GM21529 (cell line): ENCODE data around the gene BICDL1.
"Not testable (repeated sequence)": the region's sequence is repeated elsewhere in the genome, so short reads cannot be mapped to it uniquely, and the experiment has no call there.

ENCODE experiments used
- ATAC-seq: cut with Tn5 transposase; IDR thresholded peaks from one replicate; pipeline ENCODE4 v1.9.1; 2021; ENCODE audit not compliant: unreplicated experiment

Gene BICDL1

DNA sequence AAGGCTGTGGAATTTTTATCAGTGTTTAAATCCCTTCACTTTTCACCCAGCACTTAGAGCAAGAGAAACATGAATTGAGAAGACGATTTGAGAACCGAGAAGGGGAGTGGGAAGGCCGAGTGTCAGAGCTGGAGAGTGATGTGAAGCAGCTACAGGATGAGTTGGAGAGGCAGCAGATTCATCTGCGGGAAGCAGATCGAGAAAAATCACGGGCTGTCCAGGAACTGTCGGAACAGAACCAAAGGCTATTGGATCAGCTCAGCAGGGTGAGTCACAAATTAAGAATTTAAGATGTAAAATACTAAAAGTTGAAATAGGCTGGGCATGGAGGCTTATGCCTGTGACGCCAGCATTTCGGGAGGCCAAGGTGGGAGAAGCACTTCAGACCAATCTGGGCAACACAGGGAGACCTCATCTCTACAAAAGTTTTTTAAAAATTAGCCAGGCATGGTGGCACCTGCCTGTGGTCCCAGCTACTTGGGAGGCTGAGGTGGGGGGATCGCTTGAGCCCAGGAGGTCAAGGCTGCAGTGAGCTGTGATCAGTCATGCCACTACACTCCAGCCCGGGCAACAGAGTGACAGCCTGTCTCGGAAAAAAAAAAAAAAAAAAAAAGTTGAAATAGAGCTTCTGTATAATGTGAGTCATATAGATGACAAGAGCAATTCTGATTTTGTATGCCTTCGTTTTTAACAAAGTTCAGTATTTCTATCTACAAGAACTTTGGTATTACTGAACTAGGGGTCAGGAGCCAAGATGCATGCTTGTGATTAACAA, 9.6 kb downstream of the BICDL1 start:
- ATAC-seq, result no peak

- ATAC-seq, result no peak
Observed at GRCh38 chr12:120000556-120000955, 11.5 kb downstream of the BICDL1 start.

DNA sequence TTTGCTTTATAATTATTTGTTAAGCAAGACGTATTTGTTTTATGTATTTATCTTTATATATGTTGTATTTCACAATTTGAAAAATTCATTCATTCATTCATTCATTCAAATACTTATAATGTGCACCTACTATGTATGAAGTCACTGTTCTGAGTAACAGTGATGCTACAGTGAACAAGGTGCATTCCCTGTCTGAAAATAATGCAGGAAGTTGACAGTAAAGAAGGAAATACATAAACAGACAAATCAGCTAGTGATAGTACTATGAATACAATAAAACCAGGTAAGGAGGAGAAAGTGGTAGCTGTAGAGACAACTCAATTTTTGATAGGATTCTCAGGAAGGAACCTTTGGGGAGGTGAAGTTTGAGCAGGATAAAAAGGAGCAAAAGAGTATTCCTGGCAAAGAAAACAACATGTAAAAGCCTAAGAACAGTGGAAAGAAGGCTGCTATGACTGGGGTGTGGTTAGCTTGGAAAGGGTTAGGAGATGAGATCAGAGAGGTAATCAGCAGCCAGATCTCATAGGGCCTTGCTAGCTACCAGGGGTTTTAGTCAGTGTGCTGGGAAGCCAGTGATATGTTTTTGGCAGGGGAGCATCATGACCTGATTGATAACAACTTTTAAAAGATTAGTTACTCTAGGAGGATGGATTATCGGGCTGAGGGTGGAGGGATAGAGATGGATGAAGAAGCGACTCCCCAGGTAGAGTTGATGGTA, 17.4 kb downstream of the BICDL1 start:
- no peak for ATAC-seq

DNA sequence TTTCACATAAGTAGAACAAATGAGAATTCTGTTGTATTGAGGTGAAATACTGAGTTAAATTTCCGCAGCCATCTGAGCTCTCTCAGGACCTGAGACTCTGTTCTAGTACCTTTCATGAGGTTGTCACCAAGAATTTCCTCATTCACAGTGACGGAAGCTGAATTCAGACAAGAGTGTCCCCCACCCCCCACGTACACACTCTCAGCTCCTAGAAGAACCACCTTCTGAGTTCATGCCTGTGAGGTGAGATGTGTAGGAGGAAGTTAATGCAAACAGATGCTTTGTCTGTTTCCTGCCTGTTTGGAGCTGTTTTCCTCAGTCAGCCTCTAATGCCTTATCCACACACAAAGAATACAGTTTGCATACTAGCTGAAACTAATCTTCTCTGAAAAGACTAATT, 18.2 kb downstream of the BICDL1 start:
- no peak for ATAC-seq

GRCh38 chr12:120010661-120011230, 21.7 kb downstream of the BICDL1 start:
- ATAC-seq, result no peak

DNA sequence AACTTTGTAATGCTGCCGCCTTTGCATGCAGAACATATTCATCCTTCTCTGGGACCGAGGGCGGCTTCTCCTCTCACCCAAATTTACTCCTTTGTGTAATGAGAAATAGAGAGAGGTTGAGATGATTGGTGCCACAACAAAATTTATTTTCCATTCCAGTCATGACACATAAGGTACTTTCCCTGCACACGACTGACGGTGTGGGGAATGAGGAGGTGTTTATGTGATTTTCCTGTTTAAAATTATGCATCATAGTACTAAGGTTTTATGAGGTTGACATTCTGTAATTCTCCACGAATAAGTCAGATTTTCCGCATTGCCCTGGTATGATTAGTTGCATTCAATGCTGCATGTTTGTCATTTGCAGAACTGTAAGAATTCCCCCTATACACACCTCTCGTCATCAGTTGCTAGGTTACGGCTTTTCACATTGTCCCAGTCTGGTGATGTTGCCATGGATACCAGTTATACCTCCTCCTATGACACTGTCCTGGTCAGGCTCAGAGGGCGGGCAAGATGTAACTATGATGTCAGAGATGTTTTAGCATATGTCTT, 23.1 kb downstream of the BICDL1 start:
- peak; percentile 77 for ATAC-seq

DNA sequence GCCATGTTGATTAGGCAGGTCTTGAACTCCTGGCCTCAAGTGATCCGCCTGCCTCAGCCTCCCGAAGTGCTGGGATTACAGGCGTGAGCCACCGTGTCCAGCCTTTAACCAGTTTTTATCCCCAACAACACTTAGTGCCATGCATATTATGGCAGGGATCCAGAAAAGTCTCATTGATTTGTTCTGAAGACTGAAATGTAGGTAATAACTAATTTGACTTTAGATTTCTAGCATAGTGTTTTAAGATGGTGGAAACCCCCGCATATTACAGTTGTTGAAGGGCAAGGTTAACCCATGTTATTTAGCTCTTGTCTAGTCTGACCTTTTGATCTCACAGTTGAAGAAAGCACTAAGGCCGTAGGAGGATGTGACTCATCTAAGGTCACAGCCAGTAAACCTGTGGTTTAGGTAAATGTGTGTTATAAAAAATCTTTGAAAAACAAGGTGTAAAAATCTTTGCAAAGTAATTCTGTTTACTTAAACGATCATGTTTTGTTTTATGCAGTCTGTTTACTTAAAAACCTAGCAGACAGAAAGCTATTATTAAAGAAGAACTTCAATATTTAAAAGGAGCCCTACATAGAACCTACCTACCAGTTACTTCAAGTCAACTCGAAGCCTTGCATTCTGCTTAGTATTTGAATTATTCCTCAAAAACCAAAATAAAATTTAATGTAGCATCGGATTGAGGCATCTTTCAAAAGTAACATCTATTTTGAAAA, 24.8 kb downstream of the BICDL1 start:
- ATAC-seq, result peak; percentile 76

DNA sequence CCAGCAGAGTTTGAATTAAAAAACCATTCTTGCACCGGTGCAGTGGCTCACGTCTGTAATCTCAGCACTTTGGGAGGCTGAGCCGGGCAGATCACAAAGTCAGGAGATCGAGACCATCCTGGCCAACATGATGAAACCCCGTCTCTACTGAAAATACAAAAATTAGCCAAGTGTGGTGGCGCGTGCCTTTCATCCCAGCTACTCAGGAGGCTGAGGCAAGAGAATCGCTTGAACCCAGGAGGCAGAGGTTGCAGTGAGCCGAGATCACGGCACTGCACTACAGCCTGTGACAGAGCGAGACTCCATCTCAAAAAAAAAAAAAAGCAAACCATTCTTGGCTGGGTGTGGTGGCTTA, 25.3 kb downstream of the BICDL1 start:
- ATAC-seq, result not testable (repeated sequence)

DNA sequence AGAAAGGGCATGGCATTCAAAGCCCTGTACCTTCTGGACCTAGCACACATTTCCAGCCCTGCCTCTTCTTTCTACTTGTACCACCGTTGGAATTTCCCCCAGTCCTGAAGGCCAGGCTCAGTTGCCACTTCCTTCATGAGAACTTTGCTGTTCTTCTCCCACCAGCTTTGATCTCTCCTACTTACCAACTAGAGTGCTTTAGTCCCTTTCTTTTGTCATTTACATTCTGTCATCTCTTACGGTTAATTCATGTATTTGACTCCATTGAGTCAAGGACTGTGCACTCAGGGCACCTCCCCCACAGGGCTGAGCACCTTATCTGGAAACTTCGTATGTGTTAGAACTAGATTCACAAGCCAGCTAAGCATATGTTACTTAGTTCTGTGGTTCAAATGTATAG, 26.3 kb downstream of the BICDL1 start:
- ATAC-seq, result no peak

GRCh38 chr12:120016199-120016598, 27.2 kb downstream of the BICDL1 start:
- not testable (repeated sequence) for ATAC-seq

DNA sequence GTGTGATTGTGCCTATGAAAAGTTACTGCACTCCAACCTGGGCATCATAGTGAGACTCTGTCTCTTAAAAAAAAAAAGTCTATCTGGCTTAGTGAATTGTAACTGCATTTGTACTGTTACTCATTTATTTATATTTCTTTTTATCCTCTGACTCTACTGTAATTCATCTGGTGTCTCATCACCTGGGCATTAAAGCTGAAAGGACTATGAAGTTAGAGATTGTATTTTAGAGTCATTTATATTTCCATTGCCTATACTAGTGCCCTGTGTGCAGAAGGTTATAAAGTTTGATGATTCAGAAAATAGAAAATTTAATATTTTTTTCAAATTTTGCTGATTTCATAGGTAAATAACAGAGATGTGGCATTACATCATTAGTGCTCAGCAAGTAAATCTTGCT, 30.2 kb downstream of the BICDL1 start:
- no peak for ATAC-seq

GRCh38 chr12:120019938-120020337, 30.9 kb downstream of the BICDL1 start:
- ATAC-seq, result no peak

- no peak for ATAC-seq
Observed at GRCh38 chr12:120024193-120024592, 35.2 kb downstream of the BICDL1 start.

GRCh38 chr12:120025640-120026039, 36.6 kb downstream of the BICDL1 start:
- ATAC-seq, result no peak

DNA sequence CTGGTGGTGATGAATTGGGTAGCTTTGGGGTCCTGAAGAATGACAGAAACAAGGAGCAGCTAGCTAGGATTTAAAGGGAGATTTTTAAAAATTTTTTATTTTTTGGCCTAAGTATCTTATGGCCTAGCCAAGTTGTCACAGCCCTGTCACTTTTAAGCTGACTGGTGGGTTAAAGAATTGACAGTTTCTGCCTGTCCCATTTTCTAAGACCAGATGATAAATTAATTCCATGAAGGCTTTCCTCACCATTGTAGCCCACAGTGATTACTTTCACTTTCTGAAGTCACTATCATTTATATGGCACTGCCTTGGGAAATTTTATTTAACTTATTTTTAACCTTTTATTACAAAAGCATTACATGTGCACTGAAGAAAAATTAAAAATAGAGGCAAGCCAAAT, 43.2 kb downstream of the BICDL1 start:
- no peak for ATAC-seq

DNA sequence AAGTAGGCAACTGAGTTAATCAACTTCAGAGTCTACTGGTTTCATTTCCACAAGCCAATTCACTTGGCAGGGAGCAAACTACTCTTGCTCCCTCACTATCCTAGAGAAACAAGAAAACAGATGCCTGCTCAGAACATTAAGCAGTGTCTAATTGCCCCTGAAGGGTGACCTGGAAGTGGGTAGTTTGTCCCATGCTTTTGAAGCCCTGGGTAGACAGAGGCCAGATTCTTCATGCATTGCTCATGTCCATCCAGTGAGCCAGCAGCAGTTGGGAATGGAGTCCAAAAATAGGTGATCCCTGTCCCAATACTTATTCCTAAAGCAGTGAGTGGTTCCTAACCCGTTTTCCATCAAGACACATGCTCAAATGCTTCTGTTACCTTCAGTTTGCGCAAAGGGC, 48.8 kb downstream of the BICDL1 start:
- ATAC-seq, result no peak

DNA sequence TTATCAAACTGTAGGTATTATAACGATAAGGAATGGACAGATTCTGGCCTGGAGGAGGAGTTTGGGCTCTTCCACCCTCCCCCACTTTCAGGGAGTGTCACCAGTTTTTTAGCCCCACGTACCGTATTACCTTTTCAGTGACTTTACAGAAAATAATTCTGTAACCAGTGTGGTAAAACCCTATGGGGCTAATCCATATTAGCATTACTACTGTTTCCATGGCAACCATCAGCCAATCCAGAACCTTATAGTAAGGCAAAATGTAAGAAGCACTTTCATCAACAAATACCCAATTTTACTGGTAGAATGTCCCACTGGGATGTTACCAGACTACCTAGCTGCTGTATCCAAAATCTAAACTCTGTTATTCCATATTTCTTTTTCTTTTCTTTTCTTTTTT, 50.7 kb downstream of the BICDL1 start:
- no peak for ATAC-seq

GRCh38 chr12:120041386-120042231, 52.6 kb downstream of the BICDL1 start:
- no peak for ATAC-seq

- ATAC-seq, result not testable (repeated sequence)
Observed at GRCh38 chr12:120045367-120045766, 56.3 kb downstream of the BICDL1 start.

DNA sequence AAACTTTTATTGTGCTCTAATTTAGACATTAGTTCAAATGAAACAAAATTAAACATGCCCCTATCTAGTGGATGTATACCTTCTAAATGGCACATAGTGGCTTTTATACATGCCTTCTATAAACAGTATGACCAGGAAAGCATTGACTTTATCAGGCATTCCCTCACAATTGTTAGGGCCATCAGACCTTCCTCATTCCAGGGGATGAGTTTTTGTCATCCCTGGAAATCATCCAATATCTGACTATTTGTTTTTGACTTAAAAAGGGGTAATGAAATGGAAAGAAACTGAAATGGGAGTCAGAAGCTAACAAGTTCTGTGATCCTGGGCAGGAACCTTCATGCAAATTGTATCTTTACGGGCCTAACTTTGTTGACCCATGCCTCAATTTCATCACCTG, 58.0 kb downstream of the BICDL1 start:
- no peak for ATAC-seq
